Fibroblast of lung (primary cell): ENCODE data around the gene SLC44A4.
"Not testable (repeated sequence)": the region's sequence is repeated elsewhere in the genome, so short reads cannot be mapped to it uniquely, and the experiment has no call there.

Experiments used
- CTCF ChIP-seq, 2 donors: IDR thresholded peaks in 1 of 2; conservative IDR thresholded peaks in 1 of 2; 1 replicate in 1 of 2; 2 replicates in 1 of 2; pipeline ENCODE4 v1.5.1; 2011 to 2012; ENCODE audit warnings: low read length in 2 of 2, control low read depth in 1 of 2, inconsistent platforms in 1 of 2, low read depth in 1 of 2, mild to moderate bottlenecking in 1 of 2
- EZH2 ChIP-seq: IDR thresholded peaks from 2 replicates; pipeline ENCODE4 v1.5.1; 2012; ENCODE audit warnings: low read length, control low read depth, mild to moderate bottlenecking; ENCODE audit errors: missing control alignments

- TF ChIP-seq EZH2; CTCF (conservative IDR thresholded peaks at IDR 0.05 in 1 of 2, IDR thresholded peaks at IDR 0.05 in 1 of 2; ENCODE audit: low read depth in 1 of 2, low read length in 2 of 2): not testable (repeated sequence)
These were observed 21.0 kb downstream of the SLC44A4 start for GRCh38 chr6:31857774-31858173.
